Left lobe of liver (tissue), 2 donors: Measurements from ENCODE around the gene HBE1. TPM values are rescaled to one million over a fixed set of nuclear protein-coding genes. Genes with fewer than 3 reads are reported as not detected.
"Not testable (repeated sequence)": the region's sequence is repeated elsewhere in the genome, so short reads cannot be mapped to it uniquely, and the experiment has no call there.

Experiments
- ATAC-seq: fragments of 200-7000 bp; cut with Tn5 transposase; one replicate; pipeline ENCODE4 v1.9.1; 2020; ENCODE audit warnings: mild to moderate bottlenecking, moderate library complexity
- DNase-seq: peaks from one replicate; pipeline ENCODE4 v3.0.0-alpha.2; 2020; ENCODE audit warnings: low spot score
- total RNA-seq: library from RNA; stranded (reverse); gene quantifications from one replicate; pipeline ENCODE4 v1.2.1, GENCODE V29; 2021
- donor health status: DM: no; HTN: no; CAD: no; lungs with moderate emphysema.
- donor health status: DM: no; HTN: yes; CAD: no.

Gene HBE1
- total RNA-seq: 1.9 TPM

GRCh38 chr11:5269715-5270147 is at the start of gene HBE1:
TSS of gene HBE1 (minus strand) at chr11:5269945. CDS start at chr11:5269890, 55 bp downstream.
- DNase-seq: no peak
- ATAC-seq: no peak

- no peak for ATAC-seq
- no peak for DNase-seq
These were observed 47.5 kb upstream of the HBE1 start for GRCh38 chr11:5317292-5317691.

- not testable (repeated sequence) for ATAC-seq, DNase-seq
These were observed 43.7 kb upstream of the HBE1 start for GRCh38 chr11:5313326-5314023.

- DNase-seq (no peak), ATAC-seq (no peak)
These were observed 40.7 kb upstream of the HBE1 start for GRCh38 chr11:5310423-5310822.

GRCh38 chr11:5307256-5308019 is 37.7 kb upstream of the HBE1 start:
- DNase-seq: no peak
- ATAC-seq: no peak

- ATAC-seq (no peak), DNase-seq (no peak)
These were observed 34.3 kb upstream of the HBE1 start for GRCh38 chr11:5304046-5304445.

GRCh38 chr11:5303626-5304025 is 33.9 kb upstream of the HBE1 start:
- ATAC-seq (no peak), DNase-seq (no peak)

- ATAC-seq: no peak
- no peak for DNase-seq
These were observed 32.1 kb upstream of the HBE1 start, which contains the start of gene OR51B4 for GRCh38 chr11:5301846-5302245. TSS of gene OR51B4 (minus strand) at chr11:5301946. CDS start at chr11:5301946, 0 bp downstream.

GRCh38 chr11:5300251-5300650 is 30.5 kb upstream of the HBE1 start:
- ATAC-seq: no peak
- no peak for DNase-seq

- DNase-seq (no peak), ATAC-seq (no peak)
These were observed 28.7 kb upstream of the HBE1 start for GRCh38 chr11:5298451-5298850.

- ATAC-seq: no peak
- no peak for DNase-seq
These were observed 28.1 kb upstream of the HBE1 start for GRCh38 chr11:5297721-5298323.

GRCh38 chr11:5294342-5294995 is 24.7 kb upstream of the HBE1 start:
- ATAC-seq, DNase-seq: not testable (repeated sequence)

- no peak for DNase-seq
- ATAC-seq: no peak
These were observed 23.3 kb upstream of the HBE1 start for GRCh38 chr11:5293028-5293427.

GRCh38 chr11:5291207-5291838 is 21.6 kb upstream of the HBE1 start:
- DNase-seq (no peak), ATAC-seq (peak; percentile 67)

- ATAC-seq: no peak
These were observed 20.4 kb upstream of the HBE1 start for GRCh38 chr11:5290106-5290505.

GRCh38 chr11:5289696-5290095 is 20.0 kb upstream of the HBE1 start:
- DNase-seq: no peak
- ATAC-seq: no peak

More at GRCh38 chr11:5290106-5290505, 20.4 kb upstream of the HBE1 start:
- DNase-seq: no peak

GRCh38 chr11:5288906-5289550 is 19.3 kb upstream of the HBE1 start:
- DNase-seq: no peak

GRCh38 chr11:5288108-5288905 is 18.6 kb upstream of the HBE1 start:
- ATAC-seq (no peak), DNase-seq (no peak)

More at GRCh38 chr11:5288906-5289550, 19.3 kb upstream of the HBE1 start:
- ATAC-seq: no peak

GRCh38 chr11:5286901-5287300 is 17.2 kb upstream of the HBE1 start:
- DNase-seq: no peak
- ATAC-seq: no peak
